Type B pancreatic cell (in vitro differentiated cells): Measurements from ENCODE around the gene FTHL17. TPM values are rescaled to one million over a fixed set of nuclear protein-coding genes. Genes with fewer than 3 reads are reported as not detected.

Source experiments
- DNase-seq: peaks from one replicate; pipeline ENCODE4 v3.0.0; 2021; ENCODE audit warnings: mixed read lengths; ENCODE audit not compliant: unreplicated experiment; ENCODE audit errors: extremely low spot score
- H3K27ac Mint-ChIP-seq: 2 replicates; pipeline ENCODE4 v1.8.0; 2021; ENCODE audit warnings: mild to moderate bottlenecking, mixed read lengths
- H3K27me3 Mint-ChIP-seq: 2 replicates; pipeline ENCODE4 v1.8.0; 2021; ENCODE audit warnings: mixed read lengths
- H3K36me3 Mint-ChIP-seq: 2 replicates; pipeline ENCODE4 v1.8.0; 2021; ENCODE audit warnings: mixed read lengths
- H3K4me1 Mint-ChIP-seq: one replicate; pipeline ENCODE4 v1.8.0; 2021; ENCODE audit warnings: mixed read lengths; ENCODE audit not compliant: unreplicated experiment
- H3K4me3 Mint-ChIP-seq: 2 replicates; pipeline ENCODE4 v1.8.0; 2021; ENCODE audit warnings: mild to moderate bottlenecking, mixed read lengths
- H3K9me3 Mint-ChIP-seq: 2 replicates; pipeline ENCODE4 v1.8.0; 2021; ENCODE audit warnings: mixed read lengths
- CTCF ChIP-seq: fragments of 200-600 bp; sonication (generic); conservative IDR thresholded peaks from 2 replicates; pipeline ENCODE4 v1.5.0; 2021; ENCODE audit warnings: antibody characterized with exemption, mild to moderate bottlenecking
- total RNA-seq: library from RNA; stranded (reverse); gene quantifications from 2 replicates; pipeline ENCODE4 v1.2.1, GENCODE V29; 2021; ENCODE audit warnings: low replicate concordance

Gene FTHL17
- total RNA-seq, 1 donor from 2014 or later: not detected

GRCh38 chrX:31110657-31111056 lies 38.8 kb upstream of the FTHL17 start:
- peaks cover 6% of the 10 kb centered on the region for H3K27me3 Mint-ChIP-seq
- no peaks in the 10 kb centered on the region for H3K36me3 Mint-ChIP-seq
- H3K4me3 Mint-ChIP-seq: no peak overlapping the region
- no peaks in the 10 kb centered on the region for H3K4me1 Mint-ChIP-seq
- peaks cover 9% of the 10 kb centered on the region for H3K9me3 Mint-ChIP-seq
- no peak overlapping the region for H3K27ac Mint-ChIP-seq
- DNase-seq: no peak
- TF ChIP-seq CTCF: no peak

- TF ChIP-seq CTCF: no peak
- H3K4me3 Mint-ChIP-seq: no peak overlapping the region
- H3K4me1 Mint-ChIP-seq: no peaks in the 10 kb centered on the region
- H3K27ac Mint-ChIP-seq: no peak overlapping the region
- no peaks in the 10 kb centered on the region for H3K36me3 Mint-ChIP-seq
- peaks cover 3% of the 10 kb centered on the region for H3K27me3 Mint-ChIP-seq
- no peak for DNase-seq
- peaks cover 5% of the 10 kb centered on the region for H3K9me3 Mint-ChIP-seq
These were observed 27.8 kb upstream of the FTHL17 start for GRCh38 chrX:31099536-31100090.

DNA sequence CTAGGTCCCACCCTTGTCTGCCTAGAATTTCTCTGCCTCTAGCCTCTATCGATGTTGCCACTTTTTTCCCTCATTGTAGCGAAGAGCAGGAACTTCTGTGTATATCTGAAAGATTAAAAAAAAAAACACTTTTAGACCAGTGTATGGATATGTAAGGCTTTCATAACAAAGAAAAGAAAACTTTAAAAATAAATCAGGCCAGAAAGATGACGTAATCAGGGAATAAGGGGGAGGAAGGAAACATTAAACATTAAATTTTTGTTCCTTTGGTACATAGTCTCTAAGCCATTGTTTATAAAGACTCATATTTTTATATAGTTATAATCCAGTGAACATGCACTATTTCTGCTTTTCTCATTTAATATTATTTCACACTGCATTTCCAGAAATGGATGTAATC lies 26.2 kb upstream of the FTHL17 start:
- Mint-ChIP-seq H3K27me3 (peaks cover 3% of the 10 kb centered on the region), H3K36me3 (no peaks in the 10 kb centered on the region), H3K27ac (no peak overlapping the region), H3K9me3 (peaks cover 5% of the 10 kb centered on the region), H3K4me3 (no peak overlapping the region), H3K4me1 (no peaks in the 10 kb centered on the region)
- no peak for TF ChIP-seq CTCF
- DNase-seq: no peak

DNA sequence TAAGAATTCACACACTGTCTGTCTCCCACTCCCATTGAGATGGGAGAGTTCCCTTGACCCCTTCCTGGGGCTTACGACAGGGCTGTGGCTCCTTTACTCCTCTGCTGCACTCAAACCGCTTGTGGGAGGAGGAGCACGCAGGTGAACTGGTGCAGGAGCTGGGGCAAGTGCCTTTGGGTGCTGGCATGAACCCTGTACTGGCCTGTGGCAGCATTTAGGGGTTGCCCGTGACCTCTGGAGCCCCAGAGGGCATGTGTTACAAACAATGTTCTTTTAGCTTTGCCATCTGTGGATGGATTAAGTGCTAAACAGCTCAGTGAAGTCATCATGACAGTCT lies 21.8 kb upstream of the FTHL17 start:
- no peak overlapping the region for H3K27ac Mint-ChIP-seq
- peaks cover 6% of the 10 kb centered on the region for H3K27me3 Mint-ChIP-seq
- TF ChIP-seq CTCF: no peak
- no peak overlapping the region for H3K4me3 Mint-ChIP-seq
- DNase-seq: no peak
- no peaks in the 10 kb centered on the region for H3K4me1 Mint-ChIP-seq
- no peaks in the 10 kb centered on the region for H3K36me3 Mint-ChIP-seq
- peaks cover 5% of the 10 kb centered on the region for H3K9me3 Mint-ChIP-seq

DNA sequence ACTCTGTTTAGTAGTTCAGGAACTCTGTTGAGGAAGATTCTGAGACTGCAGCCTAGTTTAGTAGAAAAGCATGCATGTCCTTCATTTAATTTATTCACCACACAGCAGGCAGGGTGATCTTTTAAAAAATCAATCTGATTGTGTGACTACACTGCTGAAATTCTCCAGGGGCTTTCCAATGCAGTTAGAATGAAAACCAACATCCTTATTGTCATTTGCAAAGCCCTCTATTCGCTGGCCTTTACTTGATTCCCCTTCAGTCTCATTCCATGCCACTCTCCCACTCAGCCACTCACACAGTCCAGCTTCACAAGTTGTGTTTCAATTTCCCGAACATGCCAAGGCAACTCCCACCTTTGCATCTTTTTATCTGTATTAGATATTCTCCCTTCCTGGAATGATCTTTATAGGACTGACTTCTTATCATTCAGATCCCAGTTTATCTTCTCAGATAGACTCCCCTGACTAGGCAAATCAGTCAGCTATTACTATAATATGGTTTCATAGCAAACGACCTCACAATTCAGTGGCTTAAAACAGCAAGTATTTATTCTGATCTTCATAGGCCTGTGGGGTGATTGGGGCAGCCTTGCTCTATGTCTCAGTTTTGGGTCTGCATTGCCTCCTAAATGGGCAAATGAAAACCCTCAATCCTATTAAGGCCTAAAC lies 21.3 kb upstream of the FTHL17 start:
- Mint-ChIP-seq H3K4me3 (no peak overlapping the region), H3K27ac (no peak overlapping the region), H3K27me3 (peaks cover 6% of the 10 kb centered on the region), H3K4me1 (no peaks in the 10 kb centered on the region), H3K36me3 (no peaks in the 10 kb centered on the region), H3K9me3 (peaks cover 5% of the 10 kb centered on the region)
- no peak for DNase-seq
- TF ChIP-seq CTCF: no peak
